ENCODE data around the gene ADAMTSL1. TPM values are rescaled to one million over a fixed set of nuclear protein-coding genes. Genes with fewer than 3 reads are reported as not detected.

Gene ADAMTSL1
- total and polyA plus RNA-seq, 2 of the 13 experiments (the other 11 are each of a cell fraction or from before 2014, with no cell fraction given), result not detected

DNA sequence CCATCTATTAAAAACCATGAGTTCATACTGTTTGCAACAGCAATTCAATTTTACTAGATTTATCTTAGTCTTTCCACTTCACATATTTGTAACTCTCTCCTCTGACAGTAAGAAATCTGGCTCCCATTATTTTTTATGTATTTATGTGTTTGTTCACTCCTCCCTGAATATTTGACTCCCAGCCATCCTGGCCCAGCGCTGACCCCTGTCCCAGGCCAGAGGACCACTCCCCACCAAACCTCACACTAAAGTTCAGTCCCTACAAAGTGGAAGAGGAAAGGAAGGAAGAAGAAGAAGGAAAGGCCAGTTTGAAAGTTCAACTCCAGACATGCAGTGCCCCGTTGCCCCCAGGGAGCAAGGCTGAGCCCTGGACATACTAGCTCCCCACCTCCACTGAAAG, 271.8 kb downstream of the ADAMTSL1 start:
- FAIRE-seq, result no peak
- CTCF ChIA-PET (ENCODE audit: low intra/inter-chr PET ratio, low total read pairs), result no interaction called here

More for the DNA sequence above, 271.8 kb downstream of the ADAMTSL1 start:
- H3K27ac ChIP-seq (ENCODE audit: extremely low read length, insufficient read depth, low read length), result no peak overlapping the region
- no peak for DNase-seq (ENCODE audit: low spot score)
- no peaks in the 10 kb centered on the region for H4K20me1 ChIP-seq (ENCODE audit: insufficient read depth, low read length)
- in situ Hi-C loops (cut with HindIII; ENCODE audit: extremely low pct_ligation_motif_present, low pct_unique_long_range_greater_than_20kb), result no loop called here
- WGBS (ENCODE audit: low lambda C conversion rate), result 0% methylated on average over 2 of the region's 2 CpGs
- ATAC-seq, result no peak
- no peaks in the 10 kb centered on the region for H3K79me2 ChIP-seq (ENCODE audit: insufficient read depth, low read length)
- H2AFZ ChIP-seq (ENCODE audit: low read length), result no peak overlapping the region
- no peaks in the 10 kb centered on the region for H3K36me3 ChIP-seq (replicated peaks in 1 of 2; ENCODE audit: control insufficient read depth in 1 of 2, insufficient read depth in 2 of 2, low read length in 2 of 2)
- no peak overlapping the region for H3K9ac ChIP-seq (ENCODE audit: insufficient read depth, low read depth, low read length)
- no peaks in the 10 kb centered on the region for H3K27me3 ChIP-seq (ENCODE audit: control insufficient read depth in 1 of 2, insufficient read depth in 2 of 2, low read length in 2 of 2)
- intact Hi-C loops (cut with micrococcal nuclease; ENCODE audit: unreplicated experiment), result no loop called here
- no TSS peak for BruUV-seq (replicated peaks)
- POLR2A ChIA-PET, result no interaction called here
- no peaks in the 10 kb centered on the region for H3K4me1 ChIP-seq (ENCODE audit: insufficient read depth, low read length)
- no peak overlapping the region for H3K4me2 ChIP-seq (ENCODE audit: low read depth, low read length)
- H3K9me3 ChIP-seq (ENCODE audit: low read length), result no peaks in the 10 kb centered on the region
- no peak overlapping the region for H3K4me3 ChIP-seq (replicated peaks in 1 of 3; ENCODE audit: insufficient read depth in 1 of 3, low read depth in 2 of 3, low read length in 3 of 3)
- TF ChIP-seq ATF1 (CRISPR knock-in tag; IDR thresholded peaks at IDR 0.05) (no peak), CHD4 (IDR thresholded peaks at IDR 0.05; ENCODE audit: borderline replicate concordance, low read length) (no peak), ZNF749 (CRISPR knock-in tag; IDR thresholded peaks at IDR 0.05; ENCODE audit: borderline replicate concordance) (no peak), TARDBP (CRISPR knock-in tag; IDR thresholded peaks at IDR 0.05) (no peak), ZNF562 (CRISPR knock-in tag; IDR thresholded peaks at IDR 0.05; ENCODE audit: borderline replicate concordance) (no peak), ZNF296 (CRISPR knock-in tag; conservative IDR thresholded peaks at IDR 0.05) (no peak), ZNF253 (CRISPR knock-in tag; IDR thresholded peaks at IDR 0.05; ENCODE audit: borderline replicate concordance) (no peak), PITX1 (CRISPR knock-in tag; IDR thresholded peaks at IDR 0.05) (no peak), SIX1 (CRISPR knock-in tag; IDR thresholded peaks at IDR 0.05; ENCODE audit: borderline replicate concordance) (no peak), GATA4 (IDR thresholded peaks at IDR 0.05; ENCODE audit: borderline replicate concordance, low read depth) (no peak), ZNF232 (CRISPR knock-in tag; IDR thresholded peaks at IDR 0.05; ENCODE audit: borderline replicate concordance) (no peak), ZNF703 (CRISPR knock-in tag; IDR thresholded peaks at IDR 0.05; ENCODE audit: borderline replicate concordance) (no peak), ZNF335 (CRISPR knock-in tag; IDR thresholded peaks at IDR 0.05) (no peak), TOPORS (CRISPR knock-in tag; IDR thresholded peaks at IDR 0.05) (no peak), KAT2B (IDR thresholded peaks at IDR 0.05; ENCODE audit: borderline replicate concordance, low read depth, low read length) (no peak)
- TF ChIP-seq, protein P1, sequence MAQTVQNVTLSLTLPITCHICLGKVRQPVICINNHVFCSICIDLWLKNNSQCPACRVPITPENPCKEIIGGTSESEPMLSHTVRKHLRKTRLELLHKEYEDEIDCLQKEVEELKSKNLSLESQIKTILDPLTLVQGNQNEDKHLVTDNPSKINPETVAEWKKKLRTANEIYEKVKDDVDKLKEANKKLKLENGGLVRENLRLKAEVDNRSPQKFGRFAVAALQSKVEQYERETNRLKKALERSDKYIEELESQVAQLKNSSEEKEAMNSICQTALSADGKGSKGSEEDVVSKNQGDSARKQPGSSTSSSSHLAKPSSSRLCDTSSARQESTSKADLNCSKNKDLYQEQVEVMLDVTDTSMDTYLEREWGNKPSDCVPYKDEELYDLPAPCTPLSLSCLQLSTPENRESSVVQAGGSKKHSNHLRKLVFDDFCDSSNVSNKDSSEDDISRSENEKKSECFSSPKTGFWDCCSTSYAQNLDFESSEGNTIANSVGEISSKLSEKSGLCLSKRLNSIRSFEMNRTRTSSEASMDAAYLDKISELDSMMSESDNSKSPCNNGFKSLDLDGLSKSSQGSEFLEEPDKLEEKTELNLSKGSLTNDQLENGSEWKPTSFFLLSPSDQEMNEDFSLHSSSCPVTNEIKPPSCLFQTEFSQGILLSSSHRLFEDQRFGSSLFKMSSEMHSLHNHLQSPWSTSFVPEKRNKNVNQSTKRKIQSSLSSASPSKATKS (CRISPR knock-in tag; IDR thresholded peaks at IDR 0.05), result no peak

All from HepG2 (cell line).